AML-193 (cell line): Measurements from ENCODE around the gene KIAA0232.

Experiments
- DNase-seq, 2 experiments: peaks; one replicate each; lab custom pipeline; 2025; lab: John Stamatoyannopoulos, UW

Gene KIAA0232

GRCh38 chr4:6916587-6917460 is 134.3 kb downstream of the KIAA0232 start:
- DNase-seq, result peak; percentile 31 to 46

- DNase-seq, result peak; percentile 87 to 92
Measured at GRCh38 chr4:6917461-6918271, 135.1 kb downstream of the KIAA0232 start.

GRCh38 chr4:6918338-6918737 is 135.8 kb downstream of the KIAA0232 start:
- DNase-seq, result peak; percentile 40 to 55

- no peak for DNase-seq
Measured at GRCh38 chr4:6920171-6920570, 137.6 kb downstream of the KIAA0232 start.

- DNase-seq, result no peak
Measured at GRCh38 chr4:6923507-6923906, 141.0 kb downstream of the KIAA0232 start.

GRCh38 chr4:6924361-6924779 is 141.8 kb downstream of the KIAA0232 start:
- DNase-seq, result no peak

GRCh38 chr4:6925357-6925836 is 142.9 kb downstream of the KIAA0232 start:
- peak; percentile 70 to 79 for DNase-seq

- DNase-seq, result peak; percentile 90 to 93
Measured at GRCh38 chr4:6926081-6926480, 143.6 kb downstream of the KIAA0232 start.

- no peak for DNase-seq
Measured at GRCh38 chr4:6926681-6927478, 144.4 kb downstream of the KIAA0232 start.

GRCh38 chr4:6928081-6928480 is 145.6 kb downstream of the KIAA0232 start:
- no peak for DNase-seq

GRCh38 chr4:6929339-6929811 is 146.8 kb downstream of the KIAA0232 start:
- DNase-seq, result no peak

- DNase-seq, result no peak
Measured at GRCh38 chr4:6929812-6930464, 147.4 kb downstream of the KIAA0232 start.

- DNase-seq, result no peak
Measured at GRCh38 chr4:6932475-6932874, 149.9 kb downstream of the KIAA0232 start.

- DNase-seq, result no peak
Measured at GRCh38 chr4:6932918-6933317, 150.4 kb downstream of the KIAA0232 start.
